ENCODE results near the gene SAMD4B. TPM values are rescaled to one million over a fixed set of nuclear protein-coding genes. Genes with fewer than 3 reads are reported as not detected.
A peak's percentile ranks its signal among the peaks of the same experiment; 100 is the strongest.

Gene SAMD4B
- total and polyA plus RNA-seq, 7 experiments from 2014 or later: 7.3 to 84.6 (median 64.0) TPM

GRCh38 chr19:39390451-39390750 is 48.2 kb downstream of the SAMD4B start:
- Histone ChIP-seq H3K27ac (ENCODE audit: low read depth, low read length) (peak overlapping the region; percentile 95), H3K4me1 (ENCODE audit: control insufficient read depth in 2 of 2, insufficient read depth in 2 of 2, low read length in 2 of 2) (peaks cover 16% of the 10 kb centered on the region in 2 donors), H3K4me3 (ENCODE audit: low read length) (peak overlapping the region; percentile 84), H3K36me3 (ENCODE audit: control insufficient read depth in 2 of 3, insufficient read depth in 3 of 3, low read length in 3 of 3) (peaks cover 26 to 60% (median 30%) of the 10 kb centered on the region in 3 experiments), H3K9me3 (ENCODE audit: control insufficient read depth in 2 of 3, low read length in 3 of 3) (no peaks in the 10 kb centered on the region), H3K27me3 (ENCODE audit: control insufficient read depth in 2 of 2, insufficient read depth in 2 of 2, low read length in 2 of 2) (no peaks in the 10 kb centered on the region)
- H3K9me3 Mint-ChIP-seq: no peaks in the 10 kb centered on the region
- peak overlapping the region; percentile 89 to 99 (median 96) for H3K4me3 Mint-ChIP-seq
- intact Hi-C loops (cut with micrococcal nuclease): loop anchor here (2.0 to 5.0 kb wide), 4 partner anchors 40 to 540 kb away; partner anchors contain the start of genes DYRK1B (in 1 of the 2) and EID2B (in 1 of the 2)
- peak overlapping the region; percentile 95 to 100 (median 99) for H3K27ac Mint-ChIP-seq
- H3K4me1 Mint-ChIP-seq: peaks cover 21 to 54% (median 38%) of the 10 kb centered on the region in 7 donors
- peaks cover 10 to 42% (median 32%) of the 10 kb centered on the region in 5 donors for H3K36me3 Mint-ChIP-seq
- H3K27me3 Mint-ChIP-seq: no peaks in the 10 kb centered on the region
- ATAC-seq (no peak), DNase-seq (peak in 1 of 9 donors; percentile 95)
- ChIA-PET POLR2A (interaction anchor here (0.6 to 4.3 kb wide), 11 partner anchors 11 to 90 kb away, joined by 3 to 54 read pairs (median 22); partner anchors contain the start of genes GMFG, PLEKHG2, RPS16 and SAMD4B), CTCF (interaction anchor here (0.6 to 2.0 kb wide), 4 partner anchors 11 to 83 kb away, joined by 3 to 16 read pairs (median 4); partner anchors contain the start of gene PLEKHG2)

DNA sequence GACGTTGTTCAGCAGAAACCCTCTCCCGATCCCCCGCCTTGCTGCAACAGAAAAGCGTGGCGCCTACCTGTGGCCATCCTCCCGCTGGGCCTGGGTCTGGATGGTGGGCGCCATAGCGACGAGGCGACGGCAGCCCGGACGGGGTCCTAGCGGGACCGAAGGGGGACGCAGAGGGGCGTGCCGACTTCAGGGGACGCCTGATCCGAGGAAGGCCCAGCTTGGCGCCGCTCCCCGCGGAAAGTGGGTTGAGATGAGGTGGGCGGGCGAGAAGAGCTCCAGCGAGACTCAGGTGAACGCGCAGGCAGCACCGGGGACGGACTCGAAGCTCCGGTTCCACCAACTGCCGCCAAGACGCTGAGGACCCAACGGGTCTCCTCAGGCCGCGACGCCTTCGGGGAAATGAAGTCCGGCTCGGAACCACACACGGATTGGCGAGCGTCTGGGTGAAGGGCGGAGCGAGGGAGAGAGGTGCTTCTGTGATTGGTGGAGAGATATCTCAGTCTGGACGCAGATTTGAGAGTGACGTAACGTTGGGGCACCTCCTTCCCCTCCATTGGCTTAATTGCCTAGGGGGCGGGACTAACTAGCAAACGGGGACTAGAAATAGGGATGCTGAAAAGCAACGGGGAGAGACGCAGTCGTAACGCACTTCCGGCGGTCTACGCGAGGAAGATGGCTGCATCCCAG is 48.7 kb downstream of the SAMD4B start, which contains the start of the genes MED29 and PAF1:
Gene MED29 (plus strand): TSS at position 628 of the 687 bp plus-strand sequence. CDS start 45 bp downstream, at position 673.
Gene PAF1 (minus strand): TSS at position 356 of the 687 bp plus-strand sequence. CDS start 242 bp downstream, at position 114.
- Histone ChIP-seq H3K36me3 (ENCODE audit: control insufficient read depth in 2 of 3, insufficient read depth in 3 of 3, low read length in 3 of 3) (peaks cover 26 to 58% (median 30%) of the 10 kb centered on the region in 3 experiments), H3K4me1 (ENCODE audit: control insufficient read depth in 2 of 2, insufficient read depth in 2 of 2, low read length in 2 of 2) (peaks cover 16% of the 10 kb centered on the region in 2 donors), H3K27me3 (ENCODE audit: control insufficient read depth in 2 of 2, insufficient read depth in 2 of 2, low read length in 2 of 2) (no peaks in the 10 kb centered on the region), H3K4me3 (ENCODE audit: low read length) (peak within 1 kb of the TSS; percentile 84), H3K9me3 (ENCODE audit: control insufficient read depth in 2 of 3, low read length in 3 of 3) (no peaks in the 10 kb centered on the region), H3K27ac (ENCODE audit: low read depth, low read length) (peak within 1 kb of the TSS; percentile 95)
- intact Hi-C loops (cut with micrococcal nuclease): loop anchor here (1.0 to 5.0 kb wide), 16 partner anchors 11 to 1017 kb away; partner anchors contain the start of genes EID2B (in 2 of the 2), PLEKHG2 (in 2 of the 2), SAMD4B (in 2 of the 2) and SUPT5H (in 2 of the 2)
- peaks cover 10 to 42% (median 30%) of the 10 kb centered on the region in 5 donors for H3K36me3 Mint-ChIP-seq
- H3K4me3 Mint-ChIP-seq: peak within 1 kb of the TSS; percentile 89 to 99 (median 96)
- ChIA-PET CTCF (interaction anchor here (0.9 to 2.0 kb wide), 5 partner anchors 10 to 281 kb away, joined by 3 to 16 read pairs (median 3); partner anchors contain the start of gene PLEKHG2), POLR2A (interaction anchor here (0.6 to 4.3 kb wide), 15 partner anchors 11 to 259 kb away, joined by 3 to 54 read pairs (median 6); partner anchors contain the start of genes GMFG, PLEKHG2, RPS16 and SAMD4B)
- peak within 1 kb of the TSS; percentile 95 to 100 (median 99) for H3K27ac Mint-ChIP-seq
- ATAC-seq: peak; percentile 95
- H3K9me3 Mint-ChIP-seq: no peaks in the 10 kb centered on the region
- DNase-seq: peak; percentile 76 to 99 (median 99)
- no peaks in the 10 kb centered on the region for H3K27me3 Mint-ChIP-seq
- H3K4me1 Mint-ChIP-seq: peaks cover 21 to 54% (median 38%) of the 10 kb centered on the region in 7 donors

GRCh38 chr19:39397360-39398296 is 55.4 kb downstream of the SAMD4B start:
- Histone ChIP-seq H3K9me3 (ENCODE audit: control insufficient read depth in 2 of 3, low read length in 3 of 3) (no peaks in the 10 kb centered on the region), H3K36me3 (ENCODE audit: control insufficient read depth in 2 of 3, insufficient read depth in 3 of 3, low read length in 3 of 3) (peaks cover 17 to 30% (median 21%) of the 10 kb centered on the region in 3 experiments), H3K27me3 (ENCODE audit: control insufficient read depth in 2 of 2, insufficient read depth in 2 of 2, low read length in 2 of 2) (no peaks in the 10 kb centered on the region), H3K4me3 (ENCODE audit: low read length) (peak overlapping the region; percentile 57), H3K4me1 (ENCODE audit: control insufficient read depth in 2 of 2, insufficient read depth in 2 of 2, low read length in 2 of 2) (peaks cover 39 to 42% of the 10 kb centered on the region in 2 donors), H3K27ac (ENCODE audit: low read depth, low read length) (peak overlapping the region; percentile 63)
- CTCF ChIA-PET: interaction anchor here (0.5 to 7.4 kb wide), 12 partner anchors 8 to 275 kb away, joined by 3 to 121 read pairs (median 4); partner anchors contain the start of genes PLEKHG2, RPS16 and ZFP36
- Mint-ChIP-seq H3K4me3 (peak overlapping the region in 9 of 10 donors; percentile 48 to 80 (median 74)), H3K4me1 (peaks cover 27 to 68% (median 56%) of the 10 kb centered on the region in 7 donors), H3K36me3 (peaks cover 0 to 21% (median 11%) of the 10 kb centered on the region in 5 donors), H3K27me3 (no peaks in the 10 kb centered on the region), H3K27ac (peak overlapping the region; percentile 84 to 96 (median 93)), H3K9me3 (no peaks in the 10 kb centered on the region)
- intact Hi-C loops (cut with micrococcal nuclease): loop anchor here (1.0 kb wide), 5 partner anchors 10 to 275 kb away; partner anchors contain the start of gene PLEKHG2 (in 2 of the 2)
- peak; percentile 71 for ATAC-seq
- POLR2A ChIA-PET: interaction anchor here (0.7 to 10.1 kb wide), 12 partner anchors 10 to 1890 kb away, joined by 3 to 250 read pairs (median 5); partner anchors contain the start of genes EID2B, GMFG, PLEKHG2 and RPS16
- peak; percentile 88 to 97 (median 93) for DNase-seq

GRCh38 chr19:39398297-39398864 is 56.2 kb downstream of the SAMD4B start:
- H3K4me1 Mint-ChIP-seq: peaks cover 27 to 64% (median 56%) of the 10 kb centered on the region in 7 donors
- peak; percentile 26 for ATAC-seq
- intact Hi-C loops (cut with micrococcal nuclease): no loop called here
- peaks cover 16 to 28% (median 20%) of the 10 kb centered on the region in 3 experiments for H3K36me3 ChIP-seq (ENCODE audit: control insufficient read depth in 2 of 3, insufficient read depth in 3 of 3, low read length in 3 of 3)
- H3K9me3 ChIP-seq (ENCODE audit: control insufficient read depth in 2 of 3, low read length in 3 of 3): no peaks in the 10 kb centered on the region
- peaks cover 0 to 19% (median 10%) of the 10 kb centered on the region in 5 donors for H3K36me3 Mint-ChIP-seq
- no peaks in the 10 kb centered on the region for H3K9me3 Mint-ChIP-seq
- ChIA-PET POLR2A (interaction anchor here (0.7 to 10.1 kb wide), 9 partner anchors 10 to 1889 kb away, joined by 3 to 250 read pairs (median 13); partner anchors contain the start of genes EID2B, GMFG, PLEKHG2 and RPS16), CTCF (interaction anchor here (0.7 to 7.4 kb wide), 9 partner anchors 9 to 274 kb away, joined by 3 to 121 read pairs (median 5); partner anchors contain the start of genes PLEKHG2, RPS16 and ZFP36)
- peak overlapping the region; percentile 57 for H3K4me3 ChIP-seq (ENCODE audit: low read length)
- H3K27me3 ChIP-seq (ENCODE audit: control insufficient read depth in 2 of 2, insufficient read depth in 2 of 2, low read length in 2 of 2): no peaks in the 10 kb centered on the region
- peak overlapping the region; percentile 63 for H3K27ac ChIP-seq (ENCODE audit: low read depth, low read length)
- no peaks in the 10 kb centered on the region for H3K27me3 Mint-ChIP-seq
- H3K4me1 ChIP-seq (ENCODE audit: control insufficient read depth in 2 of 2, insufficient read depth in 2 of 2, low read length in 2 of 2): peaks cover 39 to 44% of the 10 kb centered on the region in 2 donors
- H3K27ac Mint-ChIP-seq: peak overlapping the region; percentile 87 to 99 (median 96)
- peak overlapping the region in 9 of 10 donors; percentile 48 to 80 (median 74) for H3K4me3 Mint-ChIP-seq
- DNase-seq: peak in 1 of 9 donors; percentile 62

GRCh38 chr19:39399668-39400050 is 57.4 kb downstream of the SAMD4B start:
- no peaks in the 10 kb centered on the region for H3K27me3 ChIP-seq (ENCODE audit: control insufficient read depth in 2 of 2, insufficient read depth in 2 of 2, low read length in 2 of 2)
- no peaks in the 10 kb centered on the region for H3K9me3 Mint-ChIP-seq
- DNase-seq: no peak
- H3K4me3 Mint-ChIP-seq: peak overlapping the region; percentile 6 to 65 (median 32)
- peaks cover 0 to 15% (median 8%) of the 10 kb centered on the region in 5 donors for H3K36me3 Mint-ChIP-seq
- H3K27ac Mint-ChIP-seq: peak overlapping the region; percentile 39 to 99 (median 95)
- H3K4me1 ChIP-seq (ENCODE audit: control insufficient read depth in 2 of 2, insufficient read depth in 2 of 2, low read length in 2 of 2): peaks cover 44 to 52% of the 10 kb centered on the region in 2 donors
- H3K9me3 ChIP-seq (ENCODE audit: control insufficient read depth in 2 of 3, low read length in 3 of 3): no peaks in the 10 kb centered on the region
- H3K36me3 ChIP-seq (ENCODE audit: control insufficient read depth in 2 of 3, insufficient read depth in 3 of 3, low read length in 3 of 3): peaks cover 5 to 20% (median 13%) of the 10 kb centered on the region in 3 experiments
- peaks cover 27 to 70% (median 55%) of the 10 kb centered on the region in 7 donors for H3K4me1 Mint-ChIP-seq
- ATAC-seq: no peak
- H3K27ac ChIP-seq (ENCODE audit: low read depth, low read length): peak overlapping the region; percentile 100
- H3K27me3 Mint-ChIP-seq: peaks cover 0 to 3% (median 0%) of the 10 kb centered on the region in 5 donors
- ChIA-PET POLR2A (interaction anchor here (4.8 to 10.1 kb wide), 5 partner anchors 8 to 35 kb away, joined by 20 to 250 read pairs (median 92); partner anchors contain the start of genes MED29, PAF1, PLEKHG2 and RPS16), CTCF (interaction anchor here (0.6 to 7.4 kb wide), 4 partner anchors 8 to 329 kb away, joined by 3 to 121 read pairs (median 28); partner anchors contain the start of genes PLEKHG2 and ZFP36)
- no peak overlapping the region for H3K4me3 ChIP-seq (ENCODE audit: low read length)
- intact Hi-C loops (cut with micrococcal nuclease): no loop called here

Data from naive thymus-derived CD4-positive, alpha-beta T cell (primary cell).